ENCODE results near the gene CSF2. TPM values are rescaled to one million over a fixed set of nuclear protein-coding genes. Genes with fewer than 3 reads are reported as not detected.
"Not testable (repeated sequence)": the region's sequence is repeated elsewhere in the genome, so short reads cannot be mapped to it uniquely, and the experiment has no call there.

CSF2 gene
- total and polyA plus RNA-seq, 2 of the 13 experiments (the other 11 are each of a cell fraction or from before 2014, with no cell fraction given), result not detected

DNA sequence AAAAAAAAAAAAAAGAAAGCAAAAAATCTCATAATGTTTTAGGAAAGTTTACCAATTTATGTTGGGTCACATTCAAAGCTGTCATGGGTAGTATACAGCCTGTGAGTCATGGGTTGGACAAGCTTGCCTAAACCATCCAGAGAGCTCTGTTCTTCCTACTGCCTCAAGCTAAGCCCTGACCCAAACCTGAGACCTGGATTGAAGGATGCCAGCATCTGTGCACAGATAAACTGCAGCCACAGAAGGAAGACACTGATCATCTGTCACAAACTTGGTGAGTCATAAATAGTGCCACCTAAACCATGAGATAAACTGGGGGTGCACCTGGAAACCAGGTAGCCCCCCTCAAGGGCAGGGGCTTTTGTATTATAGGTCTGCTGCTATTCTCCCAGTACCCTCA is 31.0 kb downstream of the CSF2 start (continued):
- TF ChIP-seq TEAD2 (CRISPR knock-in tag; IDR thresholded peaks at IDR 0.05), result no peak
- TF ChIP-seq ZNF605 (CRISPR knock-in tag; IDR thresholded peaks at IDR 0.05), result no peak

DNA sequence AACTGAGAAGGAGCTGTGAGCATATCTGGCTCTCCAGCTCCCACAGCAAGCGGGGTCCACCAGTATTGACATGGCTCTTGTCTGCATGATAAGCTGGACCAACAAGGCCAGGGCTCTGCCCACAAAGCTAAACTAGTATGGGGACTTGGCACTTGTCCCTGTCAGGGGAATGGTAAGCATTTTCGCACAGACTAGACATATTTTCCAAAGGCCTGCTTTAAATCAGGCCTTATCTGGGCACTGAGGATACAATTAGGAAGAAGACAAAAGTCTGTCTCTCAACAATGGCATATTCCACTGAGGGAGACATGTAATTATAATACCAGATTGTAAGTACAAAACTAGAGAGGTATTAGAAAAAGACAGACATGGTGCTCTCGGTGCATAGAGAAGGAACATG is 32.1 kb downstream of the CSF2 start:
- no peaks in the 10 kb centered on the region for H3K79me2 ChIP-seq (ENCODE audit: insufficient read depth, low read length)
- H3K4me1 ChIP-seq (ENCODE audit: insufficient read depth, low read length), result peaks cover 15% of the 10 kb centered on the region
- 38% methylated on average over 2 of the region's 3 CpGs for WGBS (ENCODE audit: low lambda C conversion rate)
- no peaks in the 10 kb centered on the region for H3K36me3 ChIP-seq (replicated peaks in 1 of 2; ENCODE audit: control insufficient read depth in 1 of 2, insufficient read depth in 2 of 2, low read length in 2 of 2)
- no peak for DNase-seq (ENCODE audit: low spot score)
- no peak overlapping the region for H3K9ac ChIP-seq (ENCODE audit: insufficient read depth, low read depth, low read length)
- no TSS peak for BruUV-seq (replicated peaks)
- no peak overlapping the region for H2AFZ ChIP-seq (ENCODE audit: low read length)
- TF ChIP-seq SIX1 (CRISPR knock-in tag; IDR thresholded peaks at IDR 0.05; ENCODE audit: borderline replicate concordance) (no peak), MBNL3 (CRISPR knock-in tag; conservative IDR thresholded peaks at IDR 0.05) (no peak), ZNF496 (CRISPR knock-in tag; IDR thresholded peaks at IDR 0.05; ENCODE audit: insufficient replicate concordance) (no peak), KDM5B (CRISPR knock-in tag; IDR thresholded peaks at IDR 0.05; ENCODE audit: borderline replicate concordance) (no peak), IRF2 (CRISPR knock-in tag; IDR thresholded peaks at IDR 0.05) (no peak), HDAC1 (CRISPR knock-in tag; IDR thresholded peaks at IDR 0.05) (no peak)
- TF ChIP-seq, protein P1, sequence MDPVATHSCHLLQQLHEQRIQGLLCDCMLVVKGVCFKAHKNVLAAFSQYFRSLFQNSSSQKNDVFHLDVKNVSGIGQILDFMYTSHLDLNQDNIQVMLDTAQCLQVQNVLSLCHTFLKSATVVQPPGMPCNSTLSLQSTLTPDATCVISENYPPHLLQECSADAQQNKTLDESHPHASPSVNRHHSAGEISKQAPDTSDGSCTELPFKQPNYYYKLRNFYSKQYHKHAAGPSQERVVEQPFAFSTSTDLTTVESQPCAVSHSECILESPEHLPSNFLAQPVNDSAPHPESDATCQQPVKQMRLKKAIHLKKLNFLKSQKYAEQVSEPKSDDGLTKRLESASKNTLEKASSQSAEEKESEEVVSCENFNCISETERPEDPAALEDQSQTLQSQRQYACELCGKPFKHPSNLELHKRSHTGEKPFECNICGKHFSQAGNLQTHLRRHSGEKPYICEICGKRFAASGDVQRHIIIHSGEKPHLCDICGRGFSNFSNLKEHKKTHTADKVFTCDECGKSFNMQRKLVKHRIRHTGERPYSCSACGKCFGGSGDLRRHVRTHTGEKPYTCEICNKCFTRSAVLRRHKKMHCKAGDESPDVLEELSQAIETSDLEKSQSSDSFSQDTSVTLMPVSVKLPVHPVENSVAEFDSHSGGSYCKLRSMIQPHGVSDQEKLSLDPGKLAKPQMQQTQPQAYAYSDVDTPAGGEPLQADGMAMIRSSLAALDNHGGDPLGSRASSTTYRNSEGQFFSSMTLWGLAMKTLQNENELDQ (CRISPR knock-in tag; IDR thresholded peaks at IDR 0.05; ENCODE audit: borderline replicate concordance), result no peak
- TF ChIP-seq, protein P2, sequence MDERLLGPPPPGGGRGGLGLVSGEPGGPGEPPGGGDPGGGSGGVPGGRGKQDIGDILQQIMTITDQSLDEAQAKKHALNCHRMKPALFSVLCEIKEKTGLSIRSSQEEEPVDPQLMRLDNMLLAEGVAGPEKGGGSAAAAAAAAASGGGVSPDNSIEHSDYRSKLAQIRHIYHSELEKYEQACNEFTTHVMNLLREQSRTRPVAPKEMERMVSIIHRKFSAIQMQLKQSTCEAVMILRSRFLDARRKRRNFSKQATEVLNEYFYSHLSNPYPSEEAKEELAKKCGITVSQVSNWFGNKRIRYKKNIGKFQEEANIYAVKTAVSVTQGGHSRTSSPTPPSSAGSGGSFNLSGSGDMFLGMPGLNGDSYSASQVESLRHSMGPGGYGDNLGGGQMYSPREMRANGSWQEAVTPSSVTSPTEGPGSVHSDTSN (CRISPR knock-in tag; IDR thresholded peaks at IDR 0.05), result no peak
- no peaks in the 10 kb centered on the region for H3K9me3 ChIP-seq (ENCODE audit: low read length)
- H4K20me1 ChIP-seq (ENCODE audit: insufficient read depth, low read length), result no peaks in the 10 kb centered on the region
- ATAC-seq, result no peak
- no peak overlapping the region for H3K4me3 ChIP-seq (replicated peaks in 1 of 3; ENCODE audit: insufficient read depth in 1 of 3, low read depth in 2 of 3, low read length in 3 of 3)
- H3K27ac ChIP-seq (ENCODE audit: extremely low read length, insufficient read depth, low read length), result no peak overlapping the region
- H3K4me2 ChIP-seq (ENCODE audit: low read depth, low read length), result no peak overlapping the region
- in situ Hi-C loops (cut with HindIII; ENCODE audit: extremely low pct_ligation_motif_present, low pct_unique_long_range_greater_than_20kb), result no loop called here
- H3K27me3 ChIP-seq (ENCODE audit: control insufficient read depth in 1 of 2, insufficient read depth in 2 of 2, low read length in 2 of 2), result no peaks in the 10 kb centered on the region; a peak in 1 of 5 replicates
- POLR2A ChIA-PET, result no interaction called here
- FAIRE-seq, result no peak
- intact Hi-C loops (cut with micrococcal nuclease; ENCODE audit: unreplicated experiment), result no loop called here
- CTCF ChIA-PET (ENCODE audit: low intra/inter-chr PET ratio, low total read pairs), result no interaction called here

DNA sequence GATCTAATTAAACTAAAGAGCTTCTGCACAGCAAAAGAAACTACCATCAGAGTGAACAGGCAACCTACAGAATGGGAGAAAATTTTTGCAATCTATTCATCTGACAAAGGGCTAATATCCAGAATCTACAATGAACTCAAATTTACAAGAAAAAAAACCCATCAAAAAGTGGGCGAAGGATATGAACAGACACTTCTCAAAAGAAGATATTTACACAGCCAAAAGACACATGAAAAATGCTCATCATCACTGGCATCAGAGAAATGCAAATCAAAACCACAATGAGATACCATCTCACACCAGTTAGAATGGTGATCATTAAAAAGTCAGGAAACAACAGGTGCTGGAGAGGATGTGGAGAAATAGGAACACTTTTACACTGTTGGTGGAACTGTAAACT is 34.9 kb downstream of the CSF2 start:
- H3K36me3 ChIP-seq (replicated peaks in 1 of 2; ENCODE audit: control insufficient read depth in 1 of 2, insufficient read depth in 2 of 2, low read length in 2 of 2); H3K9ac ChIP-seq (ENCODE audit: insufficient read depth, low read depth, low read length); H3K79me2 ChIP-seq (ENCODE audit: insufficient read depth, low read length); H3K27ac ChIP-seq (ENCODE audit: extremely low read length, insufficient read depth, low read length); H3K27me3 ChIP-seq (ENCODE audit: control insufficient read depth in 1 of 2, insufficient read depth in 2 of 2, low read length in 2 of 2); H3K4me3 ChIP-seq (replicated peaks in 1 of 3; ENCODE audit: insufficient read depth in 1 of 3, low read depth in 2 of 3, low read length in 3 of 3); intact Hi-C loops (cut with micrococcal nuclease; ENCODE audit: unreplicated experiment); BruUV-seq (replicated peaks); FAIRE-seq; in situ Hi-C loops (cut with HindIII; ENCODE audit: extremely low pct_ligation_motif_present, low pct_unique_long_range_greater_than_20kb); CTCF ChIA-PET (ENCODE audit: low intra/inter-chr PET ratio, low total read pairs); H2AFZ ChIP-seq (ENCODE audit: low read length); H3K9me3 ChIP-seq (ENCODE audit: low read length); H3K4me2 ChIP-seq (ENCODE audit: low read depth, low read length); ATAC-seq; H3K4me1 ChIP-seq (ENCODE audit: insufficient read depth, low read length); DNase-seq (ENCODE audit: low spot score); H4K20me1 ChIP-seq (ENCODE audit: insufficient read depth, low read length); POLR2A ChIA-PET: not testable (repeated sequence)
- WGBS (ENCODE audit: low lambda C conversion rate), result 39% methylated on average over 1 of the region's 1 CpG
